Measurements from ENCODE around the gene UPK3A. TPM values are rescaled to one million over a fixed set of nuclear protein-coding genes. Genes with fewer than 3 reads are reported as not detected.

UPK3A gene
- total RNA-seq, 1 experiment from 2014 or later = 2.0 TPM

DNA sequence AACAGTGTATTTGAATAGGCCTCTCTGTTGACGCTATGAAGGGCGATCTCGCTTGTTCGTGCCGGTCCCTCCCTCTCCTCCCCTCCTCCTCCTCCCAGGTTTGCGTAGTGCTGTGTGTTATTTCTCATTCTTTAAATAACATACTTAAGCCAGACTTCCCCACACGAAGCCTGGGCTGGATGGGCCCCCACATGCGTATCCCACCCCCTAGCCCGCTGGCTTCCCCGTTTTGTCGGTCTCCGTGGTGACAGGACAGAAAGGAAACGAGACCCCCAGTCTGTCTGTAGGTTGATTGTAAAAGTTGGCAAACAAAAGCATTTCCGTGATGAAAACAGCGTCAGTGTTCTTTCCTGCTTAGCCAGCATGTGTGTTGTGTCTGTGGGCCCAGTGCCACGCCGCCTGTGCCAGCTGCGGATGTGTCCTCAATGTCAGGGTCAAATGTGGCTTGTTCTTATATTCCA is 52.3 kb downstream of the UPK3A start:
- no peak for DNase-seq
- no peaks in the 10 kb centered on the region for H3K4me1 ChIP-seq
- H3K9me3 ChIP-seq = no peaks in the 10 kb centered on the region
- Mint-ChIP-seq H3K4me1 (ENCODE audit: low read depth, unreplicated experiment) (no peaks in the 10 kb centered on the region), H3K27me3 (ENCODE audit: insufficient read depth, unreplicated experiment) (no peaks in the 10 kb centered on the region), H3K36me3 (ENCODE audit: insufficient read depth, unreplicated experiment) (peaks cover 80% of the 10 kb centered on the region), H3K9me3 (ENCODE audit: unreplicated experiment) (no peaks in the 10 kb centered on the region), H3K27ac (ENCODE audit: unreplicated experiment) (no peak overlapping the region), H3K4me3 (ENCODE audit: unreplicated experiment) (no peak overlapping the region)
- CTCF ChIA-PET = no interaction called here
- no peaks in the 10 kb centered on the region for H3K27me3 ChIP-seq (replicated peaks; ENCODE audit: control insufficient read depth, insufficient read depth, low read length)
- H3K36me3 ChIP-seq (ENCODE audit: control insufficient read depth, insufficient read depth, low read length) = peaks cover 2% of the 10 kb centered on the region; the same call in 1 of the 2 replicates
- TF ChIP-seq, protein P1, sequence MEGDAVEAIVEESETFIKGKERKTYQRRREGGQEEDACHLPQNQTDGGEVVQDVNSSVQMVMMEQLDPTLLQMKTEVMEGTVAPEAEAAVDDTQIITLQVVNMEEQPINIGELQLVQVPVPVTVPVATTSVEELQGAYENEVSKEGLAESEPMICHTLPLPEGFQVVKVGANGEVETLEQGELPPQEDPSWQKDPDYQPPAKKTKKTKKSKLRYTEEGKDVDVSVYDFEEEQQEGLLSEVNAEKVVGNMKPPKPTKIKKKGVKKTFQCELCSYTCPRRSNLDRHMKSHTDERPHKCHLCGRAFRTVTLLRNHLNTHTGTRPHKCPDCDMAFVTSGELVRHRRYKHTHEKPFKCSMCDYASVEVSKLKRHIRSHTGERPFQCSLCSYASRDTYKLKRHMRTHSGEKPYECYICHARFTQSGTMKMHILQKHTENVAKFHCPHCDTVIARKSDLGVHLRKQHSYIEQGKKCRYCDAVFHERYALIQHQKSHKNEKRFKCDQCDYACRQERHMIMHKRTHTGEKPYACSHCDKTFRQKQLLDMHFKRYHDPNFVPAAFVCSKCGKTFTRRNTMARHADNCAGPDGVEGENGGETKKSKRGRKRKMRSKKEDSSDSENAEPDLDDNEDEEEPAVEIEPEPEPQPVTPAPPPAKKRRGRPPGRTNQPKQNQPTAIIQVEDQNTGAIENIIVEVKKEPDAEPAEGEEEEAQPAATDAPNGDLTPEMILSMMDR (IDR thresholded peaks at IDR 0.05; ENCODE audit: insufficient read depth in 1 of 2, low read depth in 1 of 2, low read length in 1 of 2, severe bottlenecking in 1 of 2, unreplicated experiment in 1 of 2) = no peak
- POLR2A ChIA-PET = no interaction called here
- BruUV-seq (replicated peaks) = no TSS peak
- intact Hi-C loops (cut with micrococcal nuclease; ENCODE audit: unreplicated experiment) = no loop called here
- H3K4me3 ChIP-seq (ENCODE audit: low read depth, low read length) = no peak overlapping the region

DNA sequence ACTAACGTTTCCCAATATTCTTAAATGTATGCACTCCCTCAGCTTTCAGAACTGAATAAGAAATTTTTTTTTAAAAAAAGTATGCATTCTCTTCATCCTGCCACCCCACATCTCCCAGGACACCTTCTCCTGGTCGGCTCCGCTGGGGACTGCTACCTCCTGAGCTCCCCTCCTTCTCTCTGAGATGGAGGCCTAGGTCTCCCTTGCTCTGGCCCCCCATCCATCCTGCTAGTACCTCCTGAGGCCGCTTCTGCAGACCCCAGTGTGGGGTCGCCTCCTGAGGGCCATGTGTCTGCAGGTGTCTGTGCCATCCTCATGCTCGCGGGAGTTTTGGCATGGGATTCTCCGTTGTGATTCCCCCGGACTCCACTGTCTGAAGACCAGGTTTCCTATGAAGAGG is 52.8 kb downstream of the UPK3A start:
- no peak overlapping the region for H3K4me3 ChIP-seq (ENCODE audit: low read depth, low read length)
- TF ChIP-seq, protein P1 (IDR thresholded peaks at IDR 0.05; ENCODE audit: insufficient read depth in 1 of 2, low read depth in 1 of 2, low read length in 1 of 2, severe bottlenecking in 1 of 2, unreplicated experiment in 1 of 2) = no peak
- DNase-seq = no peak
- Mint-ChIP-seq H3K4me3 (ENCODE audit: unreplicated experiment) (no peak overlapping the region), H3K27ac (ENCODE audit: unreplicated experiment) (no peak overlapping the region), H3K9me3 (ENCODE audit: unreplicated experiment) (no peaks in the 10 kb centered on the region), H3K4me1 (ENCODE audit: low read depth, unreplicated experiment) (no peaks in the 10 kb centered on the region), H3K36me3 (ENCODE audit: insufficient read depth, unreplicated experiment) (peaks cover 77% of the 10 kb centered on the region), H3K27me3 (ENCODE audit: insufficient read depth, unreplicated experiment) (no peaks in the 10 kb centered on the region)
- intact Hi-C loops (cut with micrococcal nuclease; ENCODE audit: unreplicated experiment) = no loop called here
- ChIA-PET POLR2A (no interaction called here), CTCF (no interaction called here)
- BruUV-seq (replicated peaks) = no TSS peak
- no peaks in the 10 kb centered on the region for H3K4me1 ChIP-seq
- H3K9me3 ChIP-seq = no peaks in the 10 kb centered on the region
- H3K36me3 ChIP-seq (ENCODE audit: control insufficient read depth, insufficient read depth, low read length) = peaks cover 2% of the 10 kb centered on the region; the same call in 1 of the 2 replicates
- H3K27me3 ChIP-seq (replicated peaks; ENCODE audit: control insufficient read depth, insufficient read depth, low read length) = no peaks in the 10 kb centered on the region

DNA sequence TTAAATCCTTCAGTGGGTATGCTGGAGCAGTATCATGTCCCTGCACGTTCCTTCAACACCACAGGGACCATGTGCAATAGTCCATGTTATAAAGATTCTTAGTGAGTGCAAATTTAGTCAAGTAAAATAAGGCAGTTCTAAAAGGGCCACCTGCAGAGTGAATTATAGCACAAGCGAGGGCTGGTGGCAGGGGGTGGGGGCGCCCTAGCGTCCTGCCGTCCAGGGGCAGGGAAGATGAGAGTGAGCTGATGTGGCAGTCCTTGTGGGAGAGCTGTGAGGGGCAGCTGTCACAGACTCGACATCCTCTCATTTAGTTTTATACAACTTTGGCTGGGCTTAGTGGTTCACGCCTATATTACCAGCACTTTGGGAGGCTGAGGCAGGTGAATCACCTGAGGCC is 54.0 kb downstream of the UPK3A start:
- no peaks in the 10 kb centered on the region for H3K4me1 Mint-ChIP-seq (ENCODE audit: low read depth, unreplicated experiment)
- peaks cover 2% of the 10 kb centered on the region; the same call in 1 of the 2 replicates for H3K36me3 ChIP-seq (ENCODE audit: control insufficient read depth, insufficient read depth, low read length)

More for the DNA sequence above, 54.0 kb downstream of the UPK3A start:
- Mint-ChIP-seq H3K27me3 (ENCODE audit: insufficient read depth, unreplicated experiment) (no peaks in the 10 kb centered on the region), H3K9me3 (ENCODE audit: unreplicated experiment) (no peaks in the 10 kb centered on the region), H3K36me3 (ENCODE audit: insufficient read depth, unreplicated experiment) (peaks cover 69% of the 10 kb centered on the region), H3K4me3 (ENCODE audit: unreplicated experiment) (no peak overlapping the region), H3K27ac (ENCODE audit: unreplicated experiment) (no peak overlapping the region)
- POLR2A ChIA-PET = no interaction called here
- no peak overlapping the region for H3K4me3 ChIP-seq (ENCODE audit: low read depth, low read length)
- TF ChIP-seq, protein P1 (IDR thresholded peaks at IDR 0.05; ENCODE audit: insufficient read depth in 1 of 2, low read depth in 1 of 2, low read length in 1 of 2, severe bottlenecking in 1 of 2, unreplicated experiment in 1 of 2) = no peak
- H3K27me3 ChIP-seq (replicated peaks; ENCODE audit: control insufficient read depth, insufficient read depth, low read length) = no peaks in the 10 kb centered on the region
- no TSS peak for BruUV-seq (replicated peaks)
- no peaks in the 10 kb centered on the region for H3K4me1 ChIP-seq
- DNase-seq = no peak
- intact Hi-C loops (cut with micrococcal nuclease; ENCODE audit: unreplicated experiment) = no loop called here
- H3K9me3 ChIP-seq = no peaks in the 10 kb centered on the region
- CTCF ChIA-PET = no interaction called here

Measured in Caco-2 (cell line).